ENCODE data around the gene ANKRA2. TPM values are rescaled to one million over a fixed set of nuclear protein-coding genes. Genes with fewer than 3 reads are reported as not detected.

The ANKRA2 gene
- total RNA-seq, 1 donor from 2014 or later = 28.4 TPM

Other genes with a start within 250 kb of the ANKRA2 start
- 0.19 and 0.29 TPM in 2 replicates for gene FOXD1, start 116.9 kb downstream of the ANKRA2 start, total RNA-seq
- gene BTF3, start 67.2 kb downstream of the ANKRA2 start, total RNA-seq = 589 and 604 TPM in 2 replicates
- 20.6 and 21.8 TPM in 2 replicates for gene UTP15, start 104 bp upstream of the ANKRA2 start, total RNA-seq
- 15.0 and 17.0 TPM in 2 replicates for gene ARHGEF28, start 60.6 kb upstream of the ANKRA2 start, total RNA-seq